HG03442 (cell line): Measurements from ENCODE around the gene ARHGEF2.

ENCODE experiments used
- ATAC-seq: cut with Tn5 transposase; IDR thresholded peaks from one replicate; pipeline ENCODE4 v1.9.1; 2021; ENCODE audit warnings: mild to moderate bottlenecking, moderate library complexity; ENCODE audit not compliant: unreplicated experiment

ARHGEF2 gene

GRCh38 chr1:155913969-155914757 is 64.2 kb downstream of the ARHGEF2 start:
- no peak for ATAC-seq

- ATAC-seq, result no peak
Measured at GRCh38 chr1:155912056-155912536, 66.3 kb downstream of the ARHGEF2 start.

GRCh38 chr1:155911156-155912055 is 66.9 kb downstream of the ARHGEF2 start, which contains the start of gene RIT1:
Gene RIT1 (minus strand): TSS chr1:155911349. CDS start chr1:155910761, 588 bp downstream.
- peak; percentile 70 for ATAC-seq

GRCh38 chr1:155910621-155911121 is 67.7 kb downstream of the ARHGEF2 start:
- ATAC-seq, result no peak

- no peak for ATAC-seq
Measured at GRCh38 chr1:155909894-155910293, 68.5 kb downstream of the ARHGEF2 start.

GRCh38 chr1:155904261-155904660 is 74.1 kb downstream of the ARHGEF2 start:
- ATAC-seq, result no peak

- no peak for ATAC-seq
Measured at GRCh38 chr1:155900161-155900560, 78.2 kb downstream of the ARHGEF2 start.

- ATAC-seq, result no peak
Measured at GRCh38 chr1:155899683-155900082, 78.7 kb downstream of the ARHGEF2 start.

GRCh38 chr1:155898888-155899287 is 79.5 kb downstream of the ARHGEF2 start:
- no peak for ATAC-seq

- no peak for ATAC-seq
Measured at GRCh38 chr1:155897746-155898145, 80.6 kb downstream of the ARHGEF2 start.
